Mesendoderm (in vitro differentiated cells): Measurements from ENCODE around the gene GAL.

Experiments
- DNase-seq: peaks from one replicate; pipeline ENCODE4 v3.0.0; 2013
- H2AK5ac ChIP-seq: 2 replicates; pipeline ENCODE4 v1.6.1; 2013; ENCODE audit warnings: low read length, inconsistent platforms
- H2BK120ac ChIP-seq: 2 replicates; pipeline ENCODE4 v1.6.1; 2013; ENCODE audit warnings: low read depth, mild to moderate bottlenecking, low read length, moderate library complexity, mixed read lengths
- H2BK15ac ChIP-seq: replicated peaks from 2 replicates; pipeline ENCODE4 v1.6.1; 2013; ENCODE audit warnings: low read depth, mild to moderate bottlenecking, moderate library complexity
- H2BK5ac ChIP-seq: 2 replicates; pipeline ENCODE4 v1.6.1; 2013; ENCODE audit warnings: low read length, inconsistent platforms
- H3K18ac ChIP-seq: 2 replicates; pipeline ENCODE4 v1.6.1; 2013; ENCODE audit warnings: mild to moderate bottlenecking, low read length, mixed read lengths
- H3K23ac ChIP-seq: one replicate; pipeline ENCODE4 v1.6.1; 2013; ENCODE audit warnings: low read length
- H3K27ac ChIP-seq: 2 replicates; pipeline ENCODE4 v1.5.1; 2013; ENCODE audit warnings: low read depth, mild to moderate bottlenecking, inconsistent platforms, low read length, moderate library complexity
- H3K27me3 ChIP-seq: 2 replicates; pipeline ENCODE4 v1.6.1; 2013; ENCODE audit warnings: low read length, control low read depth, mild to moderate bottlenecking, inconsistent platforms; ENCODE audit not compliant: insufficient read depth, poor library complexity
- H3K36me3 ChIP-seq: 2 replicates; pipeline ENCODE4 v1.6.1; 2013; ENCODE audit warnings: low read length, inconsistent platforms; ENCODE audit not compliant: control insufficient read depth, insufficient read depth
- H3K4ac ChIP-seq: one replicate; pipeline ENCODE4 v1.6.1; 2013; ENCODE audit warnings: low read depth, mild to moderate bottlenecking, low read length, moderate library complexity
- H3K4me1 ChIP-seq: 2 replicates; pipeline ENCODE4 v1.6.1; 2013; ENCODE audit warnings: low read depth, low read length, inconsistent platforms; ENCODE audit not compliant: control insufficient read depth
- H3K4me2 ChIP-seq: 2 replicates; pipeline ENCODE4 v1.6.1; 2013; ENCODE audit warnings: low read length
- H3K4me3 ChIP-seq: 2 replicates; pipeline ENCODE4 v1.5.1; 2013; ENCODE audit warnings: mild to moderate bottlenecking, low read length
- H3K56ac ChIP-seq: one replicate; pipeline ENCODE4 v1.6.1; 2013; ENCODE audit warnings: low read length
- H3K79me1 ChIP-seq: 2 replicates; pipeline ENCODE4 v1.6.1; 2013; ENCODE audit warnings: low read length, inconsistent platforms
- H3K79me2 ChIP-seq: 2 replicates; pipeline ENCODE4 v1.6.1; 2013; ENCODE audit warnings: mild to moderate bottlenecking, low read length; ENCODE audit not compliant: control insufficient read depth, insufficient read depth
- H3K9ac ChIP-seq: 2 replicates; pipeline ENCODE4 v1.6.1; 2013; ENCODE audit warnings: low read length, inconsistent platforms
- H4K5ac ChIP-seq: one replicate; pipeline ENCODE4 v1.6.1; 2013; ENCODE audit warnings: low read length
- H4K8ac ChIP-seq: one replicate; pipeline ENCODE4 v1.6.1; 2013; ENCODE audit warnings: low read depth, mild to moderate bottlenecking, control low read depth, low read length, moderate library complexity
- WGBS: extraction: QIAGEN DNeasy Blood & Tissue Kit; methylation state at CpG from one replicate; pipeline ENCODE4 v1.1.7; 2013; ENCODE audit warnings: low lambda C conversion rate, missing lambda C conversion rate; ENCODE audit not compliant: insufficient coverage; ENCODE audit errors: extremely low coverage; 5-methylcytosine and 5-hydroxymethylcytosine counted together

GAL gene

GRCh38 chr11:68641880-68642279 lies 42.5 kb upstream of the GAL start:
- no CpG with 5 or more reads among the region's 15 CpGs for WGBS
- Histone ChIP-seq H4K8ac (no peak overlapping the region), H3K79me1 (no peaks in the 10 kb centered on the region), H3K9ac (no peak overlapping the region), H3K23ac (no peak overlapping the region), H3K56ac (no peak overlapping the region), H2BK120ac (no peak overlapping the region), H3K18ac (no peak overlapping the region), H3K4ac (no peak overlapping the region), H3K27ac (no peak overlapping the region), H3K4me3 (no peak overlapping the region), H3K4me2 (no peak overlapping the region), H3K27me3 (no peaks in the 10 kb centered on the region), H2BK15ac (no peak overlapping the region), H2BK5ac (no peak overlapping the region), H3K79me2 (no peaks in the 10 kb centered on the region), H4K5ac (no peak overlapping the region), H2AK5ac (peak overlapping the region; percentile 6), H3K4me1 (no peaks in the 10 kb centered on the region), H3K36me3 (no peaks in the 10 kb centered on the region)
- DNase-seq, result no peak

- no peak overlapping the region for H2BK15ac ChIP-seq
- H3K4me3 ChIP-seq, result no peak overlapping the region
- no peak overlapping the region for H3K56ac ChIP-seq
- no peaks in the 10 kb centered on the region for H3K79me1 ChIP-seq
- no peak overlapping the region for H3K27ac ChIP-seq
- no peak overlapping the region for H4K5ac ChIP-seq
- H2AK5ac ChIP-seq, result no peak overlapping the region
- H3K79me2 ChIP-seq, result no peaks in the 10 kb centered on the region
- H4K8ac ChIP-seq, result no peak overlapping the region
- H3K36me3 ChIP-seq, result no peaks in the 10 kb centered on the region
- no peak overlapping the region for H3K9ac ChIP-seq
- H3K27me3 ChIP-seq, result no peaks in the 10 kb centered on the region
- H2BK5ac ChIP-seq, result no peak overlapping the region
- no peak overlapping the region for H3K23ac ChIP-seq
- no peak overlapping the region for H3K18ac ChIP-seq
- H3K4me1 ChIP-seq, result no peaks in the 10 kb centered on the region
- WGBS, result no CpG with 5 or more reads among the region's 12 CpGs
- no peak overlapping the region for H2BK120ac ChIP-seq
- no peak overlapping the region for H3K4me2 ChIP-seq
- no peak overlapping the region for H3K4ac ChIP-seq
- no peak for DNase-seq
Measured at GRCh38 chr11:68643585-68643984, 40.8 kb upstream of the GAL start.

- H3K27ac ChIP-seq, result no peak overlapping the region
- H3K4me3 ChIP-seq, result no peak overlapping the region
- no peak overlapping the region for H3K23ac ChIP-seq
- H2BK15ac ChIP-seq, result no peak overlapping the region
- no peak overlapping the region for H2AK5ac ChIP-seq
- WGBS, result no CpG with 5 or more reads among the region's 1 CpG
- no peak overlapping the region for H4K5ac ChIP-seq
- DNase-seq, result no peak
- no peaks in the 10 kb centered on the region for H3K27me3 ChIP-seq
- H2BK5ac ChIP-seq, result no peak overlapping the region
- no peak overlapping the region for H3K56ac ChIP-seq
- H3K79me2 ChIP-seq, result no peaks in the 10 kb centered on the region
- no peak overlapping the region for H3K9ac ChIP-seq
- no peaks in the 10 kb centered on the region for H3K79me1 ChIP-seq
- H4K8ac ChIP-seq, result no peak overlapping the region
- H3K18ac ChIP-seq, result no peak overlapping the region
- no peak overlapping the region for H3K4ac ChIP-seq
- H2BK120ac ChIP-seq, result no peak overlapping the region
- no peaks in the 10 kb centered on the region for H3K36me3 ChIP-seq
- H3K4me2 ChIP-seq, result no peak overlapping the region
- H3K4me1 ChIP-seq, result peaks cover 1% of the 10 kb centered on the region
Measured at GRCh38 chr11:68646832-68647231, 37.5 kb upstream of the GAL start.

- no peak overlapping the region for H3K4me2 ChIP-seq
- no peak overlapping the region for H2BK120ac ChIP-seq
- peaks cover 3% of the 10 kb centered on the region for H3K4me1 ChIP-seq
- H3K23ac ChIP-seq, result no peak overlapping the region
- no peak overlapping the region for H3K4ac ChIP-seq
- H4K8ac ChIP-seq, result no peak overlapping the region
- WGBS, result no CpG with 5 or more reads among the region's 38 CpGs
- H3K56ac ChIP-seq, result peak overlapping the region; percentile 71
- no peak overlapping the region for H3K9ac ChIP-seq
- no peaks in the 10 kb centered on the region for H3K36me3 ChIP-seq
- H3K18ac ChIP-seq, result no peak overlapping the region
- H3K27me3 ChIP-seq, result no peaks in the 10 kb centered on the region
- H3K27ac ChIP-seq, result no peak overlapping the region
- no peak overlapping the region for H3K4me3 ChIP-seq
- no peaks in the 10 kb centered on the region for H3K79me2 ChIP-seq
- no peak for DNase-seq
- no peak overlapping the region for H2BK15ac ChIP-seq
- no peak overlapping the region for H4K5ac ChIP-seq
- no peak overlapping the region for H2BK5ac ChIP-seq
- H3K79me1 ChIP-seq, result no peaks in the 10 kb centered on the region
- no peak overlapping the region for H2AK5ac ChIP-seq
Measured at GRCh38 chr11:68649851-68650555, 34.3 kb upstream of the GAL start.

GRCh38 chr11:68650801-68651200 lies 33.5 kb upstream of the GAL start:
- WGBS, result no CpG with 5 or more reads among the region's 14 CpGs
- no peak overlapping the region for H3K9ac ChIP-seq
- H2BK5ac ChIP-seq, result no peak overlapping the region
- H2BK120ac ChIP-seq, result peak overlapping the region; percentile 56
- H3K4me3 ChIP-seq, result no peak overlapping the region
- H3K4ac ChIP-seq, result no peak overlapping the region
- H3K4me2 ChIP-seq, result no peak overlapping the region
- H2AK5ac ChIP-seq, result no peak overlapping the region
- no peak overlapping the region for H3K27ac ChIP-seq
- peaks cover 3% of the 10 kb centered on the region for H3K4me1 ChIP-seq
- peak overlapping the region; percentile 3 for H3K18ac ChIP-seq
- no peak for DNase-seq
- no peaks in the 10 kb centered on the region for H3K36me3 ChIP-seq
- no peak overlapping the region for H3K56ac ChIP-seq
- H4K8ac ChIP-seq, result no peak overlapping the region
- no peaks in the 10 kb centered on the region for H3K79me2 ChIP-seq
- no peak overlapping the region for H3K23ac ChIP-seq
- H4K5ac ChIP-seq, result no peak overlapping the region
- no peaks in the 10 kb centered on the region for H3K79me1 ChIP-seq
- no peak overlapping the region for H2BK15ac ChIP-seq
- no peaks in the 10 kb centered on the region for H3K27me3 ChIP-seq
